ENCODE results near the gene PNPLA7.
"Not testable (repeated sequence)": the region's sequence is repeated elsewhere in the genome, so short reads cannot be mapped to it uniquely, and the experiment has no call there.

Gene PNPLA7

DNA sequence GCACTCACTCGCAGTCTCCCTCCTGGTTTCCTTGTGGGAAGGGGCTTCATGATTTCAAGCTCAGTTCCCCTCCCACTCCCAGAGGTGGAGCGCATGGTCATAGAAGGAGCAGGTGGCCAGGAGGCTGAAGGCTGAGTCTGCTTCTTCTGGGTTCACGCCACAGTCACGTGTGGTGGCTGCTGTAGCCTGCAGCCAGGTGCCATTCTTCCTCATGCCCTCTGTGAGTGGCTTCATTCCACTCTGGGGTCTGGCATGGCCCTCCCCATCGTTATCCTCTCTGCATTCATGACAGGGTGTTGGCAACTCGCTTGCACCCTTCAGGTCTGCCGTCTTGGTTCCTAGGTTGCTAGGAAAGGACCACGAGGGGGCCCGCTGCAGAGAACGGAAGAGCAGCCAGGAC, 5.0 kb upstream of the PNPLA7 start:
- no peaks in the 10 kb centered on the region for H3K27me3 ChIP-seq (ENCODE audit: insufficient read depth, low read length, poor library complexity)
- peaks cover 17% of the 10 kb centered on the region for H3K4me1 ChIP-seq (ENCODE audit: insufficient read depth, low read length)
- H3K4me3 ChIP-seq (ENCODE audit: low read depth in 1 of 2, low read length in 2 of 2) = no peak overlapping the region
- DNase-seq (no peak), ATAC-seq (ENCODE audit: insufficient read depth, low read depth) (no peak)
- TF ChIP-seq EZH2 (IDR thresholded peaks at IDR 0.05; ENCODE audit: borderline replicate concordance, low read depth, low read length, severe bottlenecking) = no peak
- no peak for TF ChIP-seq CTCF (IDR thresholded peaks at IDR 0.05; ENCODE audit: borderline replicate concordance, extremely low read depth, low read length, poor library complexity, severe bottlenecking)
- peaks cover 7% of the 10 kb centered on the region; the same call in 1 of the 2 replicates for H3K79me2 ChIP-seq (ENCODE audit: insufficient read depth, low read length)
- no peaks in the 10 kb centered on the region for H4K20me1 ChIP-seq (ENCODE audit: insufficient read depth, low read length)
- peaks cover 40% of the 10 kb centered on the region for H3K36me3 ChIP-seq (ENCODE audit: insufficient read depth, low read length)
- no peak overlapping the region for H3K9ac ChIP-seq (ENCODE audit: low read depth, low read length)
- H3K4me2 ChIP-seq (ENCODE audit: insufficient read depth, low read length) = no peak overlapping the region
- no peaks in the 10 kb centered on the region for H3K9me3 ChIP-seq (ENCODE audit: insufficient read depth, low read length, severe bottlenecking)
- H2AFZ ChIP-seq (ENCODE audit: low read depth, low read length) = no peak overlapping the region
- H3K27ac ChIP-seq (ENCODE audit: low read length) = no peak overlapping the region

DNA sequence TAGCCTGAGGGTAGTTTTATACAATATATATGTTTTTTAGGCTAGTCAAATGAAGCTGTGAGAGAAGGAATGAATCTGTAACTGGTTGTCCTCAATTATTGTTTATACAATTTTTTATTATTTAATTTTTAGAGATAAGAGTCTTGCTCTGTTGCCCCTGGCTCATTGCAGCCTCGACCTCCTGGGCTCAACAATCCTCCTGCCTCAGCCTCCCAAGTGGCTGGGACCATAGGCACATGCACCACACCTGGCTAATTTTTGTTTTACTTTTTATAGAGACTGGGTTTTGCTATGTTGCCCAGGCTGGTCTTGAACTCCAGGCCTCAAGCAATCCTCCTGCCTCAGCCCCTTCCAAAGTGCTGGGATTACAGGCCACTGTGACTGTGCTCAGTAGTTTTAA, 4.1 kb upstream of the PNPLA7 start:
- H3K27me3 ChIP-seq (ENCODE audit: insufficient read depth, low read length, poor library complexity) = no peaks in the 10 kb centered on the region
- H3K4me2 ChIP-seq (ENCODE audit: insufficient read depth, low read length) = no peak overlapping the region
- no peak overlapping the region for H3K27ac ChIP-seq (ENCODE audit: low read length)
- H3K4me1 ChIP-seq (ENCODE audit: insufficient read depth, low read length) = peaks cover 17% of the 10 kb centered on the region
- H2AFZ ChIP-seq (ENCODE audit: low read depth, low read length) = no peak overlapping the region
- peaks cover 35% of the 10 kb centered on the region for H3K36me3 ChIP-seq (ENCODE audit: insufficient read depth, low read length)
- no peaks in the 10 kb centered on the region for H4K20me1 ChIP-seq (ENCODE audit: insufficient read depth, low read length)
- no peak overlapping the region for H3K9ac ChIP-seq (ENCODE audit: low read depth, low read length)
- no peak overlapping the region for H3K4me3 ChIP-seq (ENCODE audit: low read depth in 1 of 2, low read length in 2 of 2)
- peaks cover 7% of the 10 kb centered on the region; the same call in 1 of the 2 replicates for H3K79me2 ChIP-seq (ENCODE audit: insufficient read depth, low read length)
- no peak for DNase-seq
- ATAC-seq (ENCODE audit: insufficient read depth, low read depth) = no peak
- no peak for TF ChIP-seq EZH2 (IDR thresholded peaks at IDR 0.05; ENCODE audit: borderline replicate concordance, low read depth, low read length, severe bottlenecking)
- TF ChIP-seq CTCF (IDR thresholded peaks at IDR 0.05; ENCODE audit: borderline replicate concordance, extremely low read depth, low read length, poor library complexity, severe bottlenecking) = no peak
- H3K9me3 ChIP-seq (ENCODE audit: insufficient read depth, low read length, severe bottlenecking) = no peaks in the 10 kb centered on the region

GRCh38 chr9:137553654-137554053, 3.5 kb upstream of the PNPLA7 start:
- not testable (repeated sequence) for H3K27me3 ChIP-seq (ENCODE audit: insufficient read depth, low read length, poor library complexity); H4K20me1 ChIP-seq (ENCODE audit: insufficient read depth, low read length); H3K79me2 ChIP-seq (ENCODE audit: insufficient read depth, low read length); H3K9me3 ChIP-seq (ENCODE audit: insufficient read depth, low read length, severe bottlenecking); H2AFZ ChIP-seq (ENCODE audit: low read depth, low read length); H3K9ac ChIP-seq (ENCODE audit: low read depth, low read length); H3K4me3 ChIP-seq (ENCODE audit: low read depth in 1 of 2, low read length in 2 of 2); ATAC-seq (ENCODE audit: insufficient read depth, low read depth); H3K27ac ChIP-seq (ENCODE audit: low read length); DNase-seq; H3K4me2 ChIP-seq (ENCODE audit: insufficient read depth, low read length)
- Histone ChIP-seq H3K36me3 (ENCODE audit: insufficient read depth, low read length) (peaks cover 35% of the 10 kb centered on the region), H3K4me1 (ENCODE audit: insufficient read depth, low read length) (peaks cover 17% of the 10 kb centered on the region)

DNA sequence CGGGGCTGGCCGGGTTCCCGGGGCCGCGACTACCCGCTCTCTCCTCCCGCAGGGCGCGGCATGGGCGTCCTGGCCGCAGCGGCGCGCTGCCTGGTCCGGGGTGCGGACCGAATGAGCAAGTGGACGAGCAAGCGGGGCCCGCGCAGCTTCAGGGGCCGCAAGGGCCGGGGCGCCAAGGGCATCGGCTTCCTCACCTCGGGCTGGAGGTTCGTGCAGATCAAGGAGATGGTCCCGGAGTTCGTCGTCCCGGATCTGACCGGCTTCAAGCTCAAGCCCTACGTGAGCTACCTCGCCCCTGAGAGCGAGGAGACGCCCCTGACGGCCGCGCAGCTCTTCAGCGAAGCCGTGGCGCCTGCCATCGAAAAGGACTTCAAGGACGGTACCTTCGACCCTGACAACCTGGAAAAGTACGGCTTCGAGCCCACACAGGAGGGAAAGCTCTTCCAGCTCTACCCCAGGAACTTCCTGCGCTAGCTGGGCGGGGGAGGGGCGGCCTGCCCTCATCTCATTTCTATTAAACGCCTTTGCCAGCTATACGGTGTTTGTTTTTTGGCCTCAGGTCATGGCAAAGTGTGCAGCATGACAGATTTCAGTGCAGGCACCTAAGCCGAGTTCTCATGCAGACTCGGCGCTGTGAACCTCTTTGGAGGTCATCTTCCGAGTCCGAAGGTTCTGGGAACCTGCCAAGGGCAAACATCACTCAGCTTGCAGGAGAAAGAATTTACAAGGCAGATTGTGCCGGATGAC, 2.0 kb upstream of the PNPLA7 start:
- peak overlapping the region; percentile 83 for H2AFZ ChIP-seq (ENCODE audit: low read depth, low read length)
- peaks cover 17% of the 10 kb centered on the region for H3K4me1 ChIP-seq (ENCODE audit: insufficient read depth, low read length)
- H3K9me3 ChIP-seq (ENCODE audit: insufficient read depth, low read length, severe bottlenecking) = no peaks in the 10 kb centered on the region
- peak overlapping the region; percentile 73 for H3K9ac ChIP-seq (ENCODE audit: low read depth, low read length)
- H3K79me2 ChIP-seq (ENCODE audit: insufficient read depth, low read length) = peaks cover 7% of the 10 kb centered on the region; the same call in 1 of the 2 replicates
- peak overlapping the region; percentile 70 to 80; a peak in 3 of 4 replicates for H3K4me3 ChIP-seq (ENCODE audit: low read depth in 1 of 2, low read length in 2 of 2)
- peaks cover 26% of the 10 kb centered on the region for H3K36me3 ChIP-seq (ENCODE audit: insufficient read depth, low read length)
- H3K27ac ChIP-seq (ENCODE audit: low read length) = peak overlapping the region; percentile 57; the same call in 1 of the 2 replicates
- peak overlapping the region; percentile 71 for H3K4me2 ChIP-seq (ENCODE audit: insufficient read depth, low read length)
- no peak for TF ChIP-seq EZH2 (IDR thresholded peaks at IDR 0.05; ENCODE audit: borderline replicate concordance, low read depth, low read length, severe bottlenecking)
- ATAC-seq (ENCODE audit: insufficient read depth, low read depth) (peak; percentile 22; the same call in 2 of the 3 replicates), DNase-seq (peak; percentile 23)
- no peaks in the 10 kb centered on the region for H3K27me3 ChIP-seq (ENCODE audit: insufficient read depth, low read length, poor library complexity)
- H4K20me1 ChIP-seq (ENCODE audit: insufficient read depth, low read length) = peaks cover 2% of the 10 kb centered on the region; the same call in 1 of the 2 replicates
